ENCODE results near the gene KRTAP19-5. TPM values are rescaled to one million over a fixed set of nuclear protein-coding genes. Genes with fewer than 3 reads are reported as not detected.

KRTAP19-5 gene
- total RNA-seq (2022; extraction: Qiagen RNA extraction; ENCODE audit: low read depth) = not detected in 5 replicates

GRCh38 chr21:30502041-30502440 lies at the start of gene KRTAP19-5:
TSS of gene KRTAP19-5 (minus strand) at chr21:30502141. CDS start at chr21:30502090, 51 bp downstream.

GRCh38 chr21:30541764-30542163 lies 39.8 kb upstream of the KRTAP19-5 start, which contains the start of gene KRTAP19-6:
TSS of gene KRTAP19-6 (minus strand) at chr21:30541864. CDS start at chr21:30541833, 31 bp downstream.

GRCh38 chr21:30497065-30497464 lies 4.9 kb downstream of the KRTAP19-5 start, which contains the start of gene KRTAP19-4:
TSS of gene KRTAP19-4 (minus strand) at chr21:30497165. CDS start at chr21:30497110, 55 bp downstream.

GRCh38 chr21:30491963-30492428 lies 9.9 kb downstream of the KRTAP19-5 start, which contains the start of gene KRTAP19-3:
TSS of gene KRTAP19-3 (minus strand) at chr21:30492013. CDS start at chr21:30491957, 56 bp downstream.

GRCh38 chr21:30487336-30487735 lies 14.6 kb downstream of the KRTAP19-5 start, which contains the start of gene KRTAP19-2:
TSS of gene KRTAP19-2 (minus strand) at chr21:30487436. CDS start at chr21:30487348, 88 bp downstream.

GRCh38 chr21:30480145-30480544 lies 21.8 kb downstream of the KRTAP19-5 start, which contains the start of gene KRTAP19-1:
TSS of gene KRTAP19-1 (minus strand) at chr21:30480367. CDS start at chr21:30480317, 50 bp downstream.

Other genes with a start within 250 kb of the KRTAP19-5 start
- gene KRTAP24-1, start 219.2 kb downstream of the KRTAP19-5 start, total RNA-seq (2022; extraction: Qiagen RNA extraction; ENCODE audit: low read depth) = not detected in 5 replicates
- not detected in 5 replicates for gene KRTAP25-1, start 212.6 kb downstream of the KRTAP19-5 start, total RNA-seq (2022; extraction: Qiagen RNA extraction; ENCODE audit: low read depth)
- not detected in 5 replicates for gene KRTAP26-1, start 181.8 kb downstream of the KRTAP19-5 start, total RNA-seq (2022; extraction: Qiagen RNA extraction; ENCODE audit: low read depth)
- gene KRTAP27-1, start 164.4 kb downstream of the KRTAP19-5 start, total RNA-seq (2022; extraction: Qiagen RNA extraction; ENCODE audit: low read depth) = not detected in 5 replicates
- not detected in 5 replicates for gene KRTAP23-1, start 153.5 kb downstream of the KRTAP19-5 start, total RNA-seq (2022; extraction: Qiagen RNA extraction; ENCODE audit: low read depth)
- gene KRTAP13-2, start 129.9 kb downstream of the KRTAP19-5 start, total RNA-seq (2022; extraction: Qiagen RNA extraction; ENCODE audit: low read depth) = not detected in 5 replicates
- gene KRTAP13-1, start 106.1 kb downstream of the KRTAP19-5 start, total RNA-seq (2022; extraction: Qiagen RNA extraction; ENCODE audit: low read depth) = not detected in 5 replicates
- gene KRTAP13-3, start 76.2 kb downstream of the KRTAP19-5 start, total RNA-seq (2022; extraction: Qiagen RNA extraction; ENCODE audit: low read depth) = not detected in 5 replicates
- gene KRTAP13-4, start 71.9 kb downstream of the KRTAP19-5 start, total RNA-seq (2022; extraction: Qiagen RNA extraction; ENCODE audit: low read depth) = not detected in 5 replicates
- not detected in 5 replicates for gene KRTAP15-1, start 61.9 kb downstream of the KRTAP19-5 start, total RNA-seq (2022; extraction: Qiagen RNA extraction; ENCODE audit: low read depth)
- gene KRTAP19-1, start 21.8 kb downstream of the KRTAP19-5 start, total RNA-seq (2022; extraction: Qiagen RNA extraction; ENCODE audit: low read depth) = not detected in 5 replicates
- gene KRTAP19-2, start 14.7 kb downstream of the KRTAP19-5 start, total RNA-seq (2022; extraction: Qiagen RNA extraction; ENCODE audit: low read depth) = not detected in 5 replicates
- not detected in 5 replicates for gene KRTAP19-3, start 10.1 kb downstream of the KRTAP19-5 start, total RNA-seq (2022; extraction: Qiagen RNA extraction; ENCODE audit: low read depth)
- gene KRTAP19-4, start 5.0 kb downstream of the KRTAP19-5 start, total RNA-seq (2022; extraction: Qiagen RNA extraction; ENCODE audit: low read depth) = not detected in 5 replicates
- not detected in 5 replicates for gene KRTAP19-6, start 39.7 kb upstream of the KRTAP19-5 start, total RNA-seq (2022; extraction: Qiagen RNA extraction; ENCODE audit: low read depth)
- gene KRTAP19-7, start 59.2 kb upstream of the KRTAP19-5 start, total RNA-seq (2022; extraction: Qiagen RNA extraction; ENCODE audit: low read depth) = not detected in 5 replicates
- not detected in 5 replicates for gene KRTAP22-2, start 88.3 kb upstream of the KRTAP19-5 start, total RNA-seq (2022; extraction: Qiagen RNA extraction; ENCODE audit: low read depth)
- gene KRTAP6-3, start 90.3 kb upstream of the KRTAP19-5 start, total RNA-seq (2022; extraction: Qiagen RNA extraction; ENCODE audit: low read depth) = not detected in 5 replicates
- gene KRTAP6-2, start 96.8 kb upstream of the KRTAP19-5 start, total RNA-seq (2022; extraction: Qiagen RNA extraction; ENCODE audit: low read depth) = not detected in 5 replicates
- gene KRTAP22-1, start 98.9 kb upstream of the KRTAP19-5 start, total RNA-seq (2022; extraction: Qiagen RNA extraction; ENCODE audit: low read depth) = not detected in 5 replicates
- not detected in 5 replicates for gene KRTAP6-1, start 111.8 kb upstream of the KRTAP19-5 start, total RNA-seq (2022; extraction: Qiagen RNA extraction; ENCODE audit: low read depth)
- not detected in 5 replicates for gene KRTAP20-1, start 114.3 kb upstream of the KRTAP19-5 start, total RNA-seq (2022; extraction: Qiagen RNA extraction; ENCODE audit: low read depth)
- gene KRTAP20-4, start 118.5 kb upstream of the KRTAP19-5 start, total RNA-seq (2022; extraction: Qiagen RNA extraction; ENCODE audit: low read depth) = not detected in 5 replicates
- gene KRTAP20-2, start 133.1 kb upstream of the KRTAP19-5 start, total RNA-seq (2022; extraction: Qiagen RNA extraction; ENCODE audit: low read depth) = not detected in 5 replicates
- not detected in 5 replicates for gene KRTAP20-3, start 140.7 kb upstream of the KRTAP19-5 start, total RNA-seq (2022; extraction: Qiagen RNA extraction; ENCODE audit: low read depth)
- not detected in 5 replicates for gene KRTAP21-3, start 216.6 kb upstream of the KRTAP19-5 start, total RNA-seq (2022; extraction: Qiagen RNA extraction; ENCODE audit: low read depth)
- not detected in 5 replicates for gene KRTAP21-2, start 245.1 kb upstream of the KRTAP19-5 start, total RNA-seq (2022; extraction: Qiagen RNA extraction; ENCODE audit: low read depth)